Lower lobe of right lung (tissue), 2 donors: ENCODE measurements around the gene ATP6V1G2. TPM values are rescaled to one million over a fixed set of nuclear protein-coding genes. Genes with fewer than 3 reads are reported as not detected.
A peak's percentile ranks its signal among the peaks of the same experiment; 100 is the strongest.

Experiments
- ATAC-seq, 2 donors: fragments of 200-7000 bp; cut with Tn5 transposase; one replicate each; pipeline ENCODE4 v1.9.1; 2020 to 2022; ENCODE audit warnings: mild to moderate bottlenecking in 2 of 2, moderate library complexity in 2 of 2
- DNase-seq: peaks from one replicate; pipeline ENCODE4 v3.0.0-alpha.2; 2020
- H3K27ac ChIP-seq: fragments of 200-600 bp; one replicate; pipeline ENCODE4 v1.8.0; 2022
- H3K27me3 ChIP-seq: fragments of 200-600 bp; one replicate; pipeline ENCODE4 v1.8.0; 2022; ENCODE audit warnings: low read depth
- H3K36me3 ChIP-seq: fragments of 200-600 bp; one replicate; pipeline ENCODE4 v1.8.0; 2022; ENCODE audit warnings: mild to moderate bottlenecking
- H3K4me1 ChIP-seq: fragments of 200-600 bp; one replicate; pipeline ENCODE4 v1.8.0; 2022
- H3K4me3 ChIP-seq: fragments of 200-600 bp; one replicate; pipeline ENCODE4 v1.8.0; 2022; ENCODE audit warnings: mild to moderate bottlenecking
- H3K9me3 ChIP-seq: fragments of 200-600 bp; one replicate; pipeline ENCODE4 v1.8.0; 2022
- intact Hi-C: fragments of 100-400 bp; cut with DNase I; formaldehyde crosslinking; loops from one replicate; pipeline ENCODE4 v1.11.0; 2022
- total RNA-seq: library from RNA; stranded (reverse); fragmentation: NEBNext Ultra II Directional; extraction: Animal tissue kit (Norgen Biotek cat#: 25700); gene quantifications from one replicate; pipeline ENCODE4 v1.2.1, GENCODE V29; 2021
- TF ChIP-seq, protein P1 (sequence below): fragments of 200-600 bp; IDR thresholded peaks from one replicate; pipeline ENCODE4 v1.8.0; 2022; ENCODE audit warnings: antibody characterized with exemption, mild to moderate bottlenecking
- donor health status: DM: no; HTN: yes; CAD: no; lungs with severe emphysema.

ATP6V1G2 gene
- total RNA-seq, 1 donor from 2014 or later = 1.6 TPM

DNA sequence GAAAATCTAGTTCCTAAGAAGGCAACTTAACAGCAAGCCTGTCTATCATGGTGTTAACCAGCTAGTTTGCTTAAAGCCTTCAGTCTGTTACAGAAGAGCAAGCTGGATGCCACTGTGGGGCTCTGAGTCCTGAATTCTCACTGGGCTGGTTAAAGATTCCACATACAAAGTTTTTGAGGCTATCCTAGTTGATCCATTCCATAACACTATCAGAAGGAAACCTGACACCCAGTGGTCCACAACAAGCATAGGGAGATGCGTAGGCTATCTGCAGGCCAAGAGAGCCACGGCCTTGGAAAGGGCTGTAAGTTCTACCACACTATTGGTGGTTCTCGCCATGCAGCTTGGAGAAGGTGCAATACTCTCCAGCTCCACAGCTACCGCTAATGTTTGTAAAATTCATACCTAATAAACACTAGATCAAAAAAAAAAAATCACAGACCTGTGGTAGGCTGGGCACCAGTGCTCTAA is 18.1 kb downstream of the ATP6V1G2 start:
- Histone ChIP-seq H3K27me3 (no peaks in the 10 kb centered on the region), H3K36me3 (peaks cover 40% of the 10 kb centered on the region), H3K4me1 (no peaks in the 10 kb centered on the region), H3K27ac (no peak overlapping the region), H3K9me3 (no peaks in the 10 kb centered on the region), H3K4me3 (no peak overlapping the region)
- intact Hi-C loops = no loop called here
- ATAC-seq (no peak), DNase-seq (no peak)
- TF ChIP-seq, protein P1, sequence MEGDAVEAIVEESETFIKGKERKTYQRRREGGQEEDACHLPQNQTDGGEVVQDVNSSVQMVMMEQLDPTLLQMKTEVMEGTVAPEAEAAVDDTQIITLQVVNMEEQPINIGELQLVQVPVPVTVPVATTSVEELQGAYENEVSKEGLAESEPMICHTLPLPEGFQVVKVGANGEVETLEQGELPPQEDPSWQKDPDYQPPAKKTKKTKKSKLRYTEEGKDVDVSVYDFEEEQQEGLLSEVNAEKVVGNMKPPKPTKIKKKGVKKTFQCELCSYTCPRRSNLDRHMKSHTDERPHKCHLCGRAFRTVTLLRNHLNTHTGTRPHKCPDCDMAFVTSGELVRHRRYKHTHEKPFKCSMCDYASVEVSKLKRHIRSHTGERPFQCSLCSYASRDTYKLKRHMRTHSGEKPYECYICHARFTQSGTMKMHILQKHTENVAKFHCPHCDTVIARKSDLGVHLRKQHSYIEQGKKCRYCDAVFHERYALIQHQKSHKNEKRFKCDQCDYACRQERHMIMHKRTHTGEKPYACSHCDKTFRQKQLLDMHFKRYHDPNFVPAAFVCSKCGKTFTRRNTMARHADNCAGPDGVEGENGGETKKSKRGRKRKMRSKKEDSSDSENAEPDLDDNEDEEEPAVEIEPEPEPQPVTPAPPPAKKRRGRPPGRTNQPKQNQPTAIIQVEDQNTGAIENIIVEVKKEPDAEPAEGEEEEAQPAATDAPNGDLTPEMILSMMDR = no peak

DNA sequence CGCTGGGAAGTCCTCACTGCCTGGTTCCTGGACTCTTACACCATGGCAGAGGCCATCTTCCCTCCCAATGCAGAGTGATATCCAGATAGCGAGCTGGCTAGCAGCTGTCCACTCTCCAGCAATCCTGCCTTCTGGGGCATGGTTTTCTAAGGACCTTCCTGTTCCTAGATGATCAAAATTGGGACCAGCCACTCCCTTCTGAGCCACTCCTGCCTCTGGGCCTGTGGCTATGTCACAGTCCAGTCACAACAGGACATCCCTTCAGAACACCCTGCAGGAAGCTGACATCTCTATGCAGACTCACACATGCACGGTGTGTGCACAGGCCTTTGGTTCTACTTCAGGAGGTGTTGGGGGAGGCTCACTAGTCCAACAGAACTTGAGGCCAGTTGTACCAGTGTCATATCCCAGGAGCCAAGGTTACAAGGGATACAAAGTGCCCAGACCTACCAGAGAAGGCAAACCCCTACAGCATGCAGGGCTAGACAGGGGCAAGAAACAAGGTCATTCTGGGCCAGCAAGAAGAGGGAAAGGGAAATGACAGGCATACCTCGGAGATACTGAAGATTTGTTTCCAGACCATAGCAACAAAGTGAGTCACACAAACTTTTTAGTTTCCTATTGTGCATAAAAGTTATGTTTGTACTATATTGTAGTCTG is 20.3 kb downstream of the ATP6V1G2 start:
- Histone ChIP-seq H3K27ac (peak overlapping the region; percentile 11), H3K4me3 (no peak overlapping the region), H3K36me3 (peaks cover 17% of the 10 kb centered on the region), H3K9me3 (no peaks in the 10 kb centered on the region), H3K27me3 (no peaks in the 10 kb centered on the region), H3K4me1 (no peaks in the 10 kb centered on the region)
- TF ChIP-seq, protein P1 = no peak
- intact Hi-C loops = no loop called here
- DNase-seq = no peak
- ATAC-seq = peak; percentile 28 to 34

DNA sequence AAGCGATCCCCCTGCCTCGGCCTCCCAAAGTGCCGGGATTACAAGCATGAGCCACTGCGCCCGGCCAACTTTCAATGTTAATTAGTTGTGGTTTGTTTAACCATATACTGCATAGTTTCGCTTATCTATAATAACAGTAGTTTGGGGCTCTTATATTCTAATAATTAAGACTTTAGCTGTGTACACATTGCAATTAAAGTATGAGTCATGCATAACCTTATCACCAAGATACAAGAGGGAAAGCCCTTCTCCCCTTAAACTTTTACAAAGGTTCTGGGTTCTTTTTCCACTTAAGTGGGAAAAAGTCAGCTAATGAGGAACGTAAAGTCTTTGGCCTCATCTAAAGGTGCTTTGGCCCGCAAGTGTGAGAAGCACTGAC is 20.9 kb downstream of the ATP6V1G2 start:
- TF ChIP-seq, protein P1 = no peak
- H3K27ac ChIP-seq = peak overlapping the region; percentile 11
- intact Hi-C loops = no loop called here

DNA sequence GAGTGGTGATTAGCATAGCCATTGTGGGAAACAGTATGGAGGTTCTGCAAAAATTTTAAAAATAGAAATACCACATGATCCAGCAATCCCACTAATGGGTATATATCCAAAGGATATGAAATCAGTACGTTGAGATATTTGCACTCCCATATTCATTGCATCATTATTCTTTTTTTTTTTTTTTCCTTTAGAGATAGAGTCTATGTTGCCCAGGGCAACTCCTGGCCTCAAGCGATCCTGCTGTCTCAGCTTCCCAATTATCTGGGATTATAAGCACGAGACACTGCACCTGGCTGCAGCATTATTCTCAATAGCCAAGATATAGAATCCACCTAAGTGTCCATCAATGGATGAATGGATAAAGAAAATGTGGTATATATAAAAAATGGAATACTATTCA is 24.6 kb downstream of the ATP6V1G2 start:
- no peaks in the 10 kb centered on the region for H3K36me3 ChIP-seq
- TF ChIP-seq, protein P1 = no peak
- no peaks in the 10 kb centered on the region for H3K9me3 ChIP-seq
- DNase-seq (no peak), ATAC-seq (no peak)
- intact Hi-C loops = no loop called here
- no peak overlapping the region for H3K4me3 ChIP-seq
- no peaks in the 10 kb centered on the region for H3K4me1 ChIP-seq
- no peak overlapping the region for H3K27ac ChIP-seq
- no peaks in the 10 kb centered on the region for H3K27me3 ChIP-seq

More for the DNA sequence above, 20.9 kb downstream of the ATP6V1G2 start:
- Histone ChIP-seq H3K9me3 (no peaks in the 10 kb centered on the region), H3K4me1 (no peaks in the 10 kb centered on the region), H3K4me3 (no peak overlapping the region), H3K36me3 (peaks cover 12% of the 10 kb centered on the region), H3K27me3 (no peaks in the 10 kb centered on the region)
- no peak for DNase-seq
- ATAC-seq = no peak

DNA sequence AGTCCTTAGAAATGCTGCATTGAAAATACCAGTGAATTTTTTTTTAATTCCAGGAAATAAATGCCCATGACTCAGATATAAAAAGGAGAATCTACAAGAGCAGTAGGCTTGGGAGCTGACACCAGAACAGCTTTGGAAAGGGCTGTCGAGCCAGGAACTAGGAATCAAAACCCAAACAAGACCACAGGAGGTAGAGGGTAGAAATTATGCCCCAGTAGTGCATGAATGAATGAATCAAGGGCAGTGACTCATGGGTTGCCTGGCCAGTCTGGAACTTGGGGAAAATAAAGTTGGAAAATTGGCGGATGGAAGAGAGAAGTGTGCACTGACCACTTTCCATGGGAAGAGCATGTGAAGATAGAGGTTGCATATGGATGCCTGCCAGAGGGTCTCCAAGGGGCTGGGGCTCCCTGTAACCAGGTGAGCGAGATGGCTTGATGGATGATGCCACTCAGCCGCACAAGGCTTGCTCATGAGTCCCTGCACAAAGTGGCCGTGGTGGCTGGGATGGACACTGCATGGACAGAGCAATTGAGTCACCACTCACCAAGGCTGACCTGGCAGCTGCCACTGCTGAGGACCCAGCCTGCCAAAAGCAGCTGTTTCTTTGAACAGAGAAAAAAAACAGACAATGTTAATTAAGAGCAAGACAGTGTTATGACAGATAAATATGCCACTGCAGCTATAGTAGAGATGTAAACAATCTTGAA is 32.8 kb downstream of the ATP6V1G2 start:
- no peaks in the 10 kb centered on the region for H3K9me3 ChIP-seq
- DNase-seq = no peak

More for the DNA sequence above, 32.8 kb downstream of the ATP6V1G2 start:
- H3K4me3 ChIP-seq = no peak overlapping the region
- ATAC-seq = no peak
- no peak overlapping the region for H3K27ac ChIP-seq
- H3K36me3 ChIP-seq = peaks cover 15% of the 10 kb centered on the region
- H3K27me3 ChIP-seq = no peaks in the 10 kb centered on the region
- intact Hi-C loops = no loop called here
- H3K4me1 ChIP-seq = no peaks in the 10 kb centered on the region
- TF ChIP-seq, protein P1 = no peak
